ENCODE data around the gene PLA2G4B. TPM values are rescaled to one million over a fixed set of nuclear protein-coding genes. Genes with fewer than 3 reads are reported as not detected.

The PLA2G4B gene
- total and polyA plus RNA-seq, 2 donors (not counting 1 experiment from before 2014, with no cell fraction given): 22.6 to 33.2 TPM

DNA sequence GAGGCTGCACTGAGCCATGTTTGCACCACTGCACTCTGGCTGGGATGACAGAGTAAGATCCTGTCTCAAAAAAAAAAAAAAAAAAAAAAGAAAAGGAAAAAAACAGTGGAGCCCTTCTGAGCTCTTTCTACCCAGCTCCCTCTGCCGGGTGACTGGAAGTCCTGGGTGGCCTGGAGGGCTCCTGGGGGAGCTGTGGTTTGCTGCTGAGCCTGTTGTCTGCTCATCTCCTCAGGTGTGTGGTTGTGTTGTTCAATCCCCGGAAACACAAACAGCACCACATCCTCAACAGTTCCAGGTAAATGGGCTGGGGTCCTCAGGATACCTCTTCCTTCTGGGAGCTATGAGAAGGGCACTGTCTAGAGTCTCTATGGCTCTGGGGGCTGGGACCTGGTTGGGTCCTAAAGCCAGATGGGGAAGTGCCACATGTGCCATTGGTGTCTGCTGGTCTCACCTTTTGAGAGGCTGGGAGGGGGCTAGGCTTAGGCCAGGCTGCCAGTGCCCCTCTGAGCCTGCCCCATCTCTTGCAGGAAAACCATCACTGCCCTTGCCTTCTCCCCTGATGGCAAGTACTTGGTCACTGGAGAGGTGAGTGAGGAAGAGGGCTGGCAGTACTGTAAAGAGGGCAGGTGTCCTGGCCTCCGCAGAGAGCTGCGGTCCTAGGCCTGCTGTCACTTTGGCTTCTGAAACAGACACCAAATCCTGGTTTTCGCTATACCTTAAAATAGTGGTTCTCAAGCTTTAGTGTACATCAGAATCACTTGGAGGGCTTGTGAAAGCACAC lies 27.8 kb upstream of the PLA2G4B start:
- peaks cover 0 to 27% of the 10 kb centered on the region in 2 experiments for H3K36me3 ChIP-seq (replicated peaks in 1 of 2; ENCODE audit: control extremely low read depth in 1 of 2, control insufficient read depth in 1 of 2, extremely low read depth in 1 of 2, insufficient read depth in 2 of 2, low read length in 1 of 2)
- ATAC-seq (ENCODE audit: low read depth) (no peak), DNase-seq (no peak)
- H4K20me1 ChIP-seq (ENCODE audit: control insufficient read depth, insufficient read depth, low read length, poor library complexity, severe bottlenecking): no peaks in the 10 kb centered on the region
- Mint-ChIP-seq H3K4me1 (peaks cover 10% of the 10 kb centered on the region), H3K4me3 (no peak overlapping the region), H3K9me3 (ENCODE audit: insufficient read depth) (no peaks in the 10 kb centered on the region), H3K27ac (no peak overlapping the region), H3K27me3 (no peaks in the 10 kb centered on the region)
- no peak overlapping the region for H2AFZ ChIP-seq (ENCODE audit: insufficient read depth, low read depth, low read length, poor library complexity, severe bottlenecking)
- no peak overlapping the region for H3K9ac ChIP-seq (ENCODE audit: low read length)
- POLR2A ChIA-PET: interaction anchor here (0.6 to 2.3 kb wide), 4 partner anchors 34 to 82 kb away, joined by 6 to 14 read pairs (median 7); partner anchors contain the start of gene MAPKBP1
- H3K9me3 ChIP-seq (ENCODE audit: control extremely low read depth in 1 of 3, control insufficient read depth in 2 of 3, insufficient read depth in 1 of 3, low read length in 2 of 3): no peaks in the 10 kb centered on the region
- no peak overlapping the region for H3K4me3 ChIP-seq (ENCODE audit: control extremely low read depth in 1 of 5, extremely low read depth in 1 of 5, insufficient read depth in 1 of 5, low read depth in 2 of 5, low read length in 4 of 5)
- no peak for TF ChIP-seq EZH2 (IDR thresholded peaks at IDR 0.05; ENCODE audit: borderline replicate concordance, insufficient read depth, low read depth, low read length, poor library complexity, severe bottlenecking)
- TF ChIP-seq, protein P1, sequence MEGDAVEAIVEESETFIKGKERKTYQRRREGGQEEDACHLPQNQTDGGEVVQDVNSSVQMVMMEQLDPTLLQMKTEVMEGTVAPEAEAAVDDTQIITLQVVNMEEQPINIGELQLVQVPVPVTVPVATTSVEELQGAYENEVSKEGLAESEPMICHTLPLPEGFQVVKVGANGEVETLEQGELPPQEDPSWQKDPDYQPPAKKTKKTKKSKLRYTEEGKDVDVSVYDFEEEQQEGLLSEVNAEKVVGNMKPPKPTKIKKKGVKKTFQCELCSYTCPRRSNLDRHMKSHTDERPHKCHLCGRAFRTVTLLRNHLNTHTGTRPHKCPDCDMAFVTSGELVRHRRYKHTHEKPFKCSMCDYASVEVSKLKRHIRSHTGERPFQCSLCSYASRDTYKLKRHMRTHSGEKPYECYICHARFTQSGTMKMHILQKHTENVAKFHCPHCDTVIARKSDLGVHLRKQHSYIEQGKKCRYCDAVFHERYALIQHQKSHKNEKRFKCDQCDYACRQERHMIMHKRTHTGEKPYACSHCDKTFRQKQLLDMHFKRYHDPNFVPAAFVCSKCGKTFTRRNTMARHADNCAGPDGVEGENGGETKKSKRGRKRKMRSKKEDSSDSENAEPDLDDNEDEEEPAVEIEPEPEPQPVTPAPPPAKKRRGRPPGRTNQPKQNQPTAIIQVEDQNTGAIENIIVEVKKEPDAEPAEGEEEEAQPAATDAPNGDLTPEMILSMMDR (IDR thresholded peaks at IDR 0.05): no peak
- CTCF ChIA-PET: interaction anchor here (0.6 to 15.7 kb wide), 39 partner anchors 9 to 1110 kb away, joined by 3 to 716 read pairs (median 5); partner anchors contain the start of gene MAPKBP1
- no peaks in the 10 kb centered on the region for H3K79me2 ChIP-seq (ENCODE audit: control insufficient read depth, insufficient read depth, low read length)
- intact Hi-C loops (cut with micrococcal nuclease): loop anchor here (1.0 to 2.0 kb wide), 4 partner anchors 39 to 344 kb away; no protein-coding TSS in a partner anchor
- H3K27ac ChIP-seq (ENCODE audit: low read length in 2 of 2): no peak overlapping the region
- H3K4me1 ChIP-seq (ENCODE audit: control insufficient read depth in 2 of 2, insufficient read depth in 2 of 2, low read length in 2 of 2): peaks cover 5 to 20% of the 10 kb centered on the region in 2 donors
- 95% methylated on average over 3 of the region's 5 CpGs for WGBS (ENCODE audit: insufficient coverage)
- H3K4me2 ChIP-seq (replicated peaks; ENCODE audit: low read depth, low read length, poor library complexity, severe bottlenecking): no peak overlapping the region
- no peaks in the 10 kb centered on the region for H3K27me3 ChIP-seq (replicated peaks in 1 of 4; ENCODE audit: control extremely low read depth in 1 of 4, control insufficient read depth in 3 of 4, insufficient read depth in 4 of 4, low read length in 3 of 4)
